Mesodermal cell (in vitro differentiated cells): ENCODE results near the gene CD34.

Source experiments
- H3K27ac ChIP-seq: 2 replicates; pipeline ENCODE4 v1.7.0; 2013; ENCODE audit warnings: mild to moderate bottlenecking, low read depth, low read length, moderate library complexity; ENCODE audit not compliant: severe bottlenecking
- H3K36me3 ChIP-seq: 2 replicates; pipeline ENCODE4 v1.7.1; 2013; ENCODE audit warnings: mild to moderate bottlenecking, low read length, moderate library complexity; ENCODE audit not compliant: control insufficient read depth, insufficient read depth
- H3K4me1 ChIP-seq: one replicate; pipeline ENCODE4 v1.7.1; 2013; ENCODE audit warnings: mild to moderate bottlenecking, low read length; ENCODE audit not compliant: insufficient read depth, control insufficient read depth, poor library complexity, severe bottlenecking
- H3K4me3 ChIP-seq: 2 replicates; pipeline ENCODE4 v1.7.0; 2013; ENCODE audit warnings: low read length, control low read depth, mild to moderate bottlenecking; ENCODE audit not compliant: insufficient read depth, poor library complexity, severe bottlenecking; ENCODE audit errors: extremely low read depth
- H3K9me3 ChIP-seq: 2 replicates; pipeline ENCODE4 v1.7.1; 2013; ENCODE audit warnings: mild to moderate bottlenecking, low read length, moderate library complexity; ENCODE audit not compliant: control insufficient read depth
- WGBS, 2 experiments: methylation state at CpG; one replicate each; pipeline ENCODE4 v1.1.5; 2013; ENCODE audit warnings: missing lambda C conversion rate in 2 of 2; ENCODE audit not compliant: insufficient coverage in 2 of 2; 5-methylcytosine and 5-hydroxymethylcytosine counted together

Gene CD34

DNA sequence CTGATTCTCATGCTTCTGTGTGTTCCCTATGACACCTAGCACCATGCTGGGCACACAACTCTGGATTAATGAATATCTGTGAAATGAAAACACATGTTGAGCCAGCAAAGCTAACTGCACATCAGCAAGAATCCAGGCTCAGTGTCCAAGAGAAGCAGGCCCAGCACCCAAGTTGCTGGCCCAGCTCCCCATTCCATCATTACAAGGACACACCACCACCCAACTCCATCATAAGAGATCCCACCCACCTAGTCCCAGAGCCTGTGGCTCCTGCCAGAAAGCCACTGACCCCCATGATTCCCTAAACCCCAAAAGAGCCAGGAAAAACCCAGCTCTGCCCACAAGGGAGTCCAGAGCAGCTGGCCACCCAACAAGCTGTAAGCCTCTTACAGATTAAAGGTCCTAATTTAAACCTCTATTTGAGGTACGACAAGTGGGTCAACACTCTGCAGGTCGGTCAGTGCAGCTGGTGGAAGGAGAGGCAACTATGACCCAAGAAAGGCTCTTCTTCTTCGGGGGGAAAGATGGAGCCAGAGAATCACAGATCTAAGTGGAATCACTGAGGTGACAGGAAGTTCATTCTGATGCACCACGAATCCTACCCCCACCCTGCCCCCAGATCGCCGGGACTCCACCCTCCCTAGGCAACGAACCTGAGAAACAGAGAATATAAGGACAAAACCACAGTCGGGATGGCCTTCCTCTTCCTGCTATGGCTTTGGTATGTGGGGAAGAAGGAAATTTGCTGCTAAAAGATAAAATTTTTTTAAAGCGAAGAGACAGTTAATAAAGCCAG is 58.2 kb downstream of the CD34 start:
- Histone ChIP-seq H3K9me3 (no peaks in the 10 kb centered on the region), H3K4me3 (no peak overlapping the region), H3K27ac (no peak overlapping the region), H3K4me1 (peaks cover 7% of the 10 kb centered on the region), H3K36me3 (no peaks in the 10 kb centered on the region)
- WGBS, 2 experiments, result 79 to 89% methylated on average over 4 of the region's 9 CpGs

DNA sequence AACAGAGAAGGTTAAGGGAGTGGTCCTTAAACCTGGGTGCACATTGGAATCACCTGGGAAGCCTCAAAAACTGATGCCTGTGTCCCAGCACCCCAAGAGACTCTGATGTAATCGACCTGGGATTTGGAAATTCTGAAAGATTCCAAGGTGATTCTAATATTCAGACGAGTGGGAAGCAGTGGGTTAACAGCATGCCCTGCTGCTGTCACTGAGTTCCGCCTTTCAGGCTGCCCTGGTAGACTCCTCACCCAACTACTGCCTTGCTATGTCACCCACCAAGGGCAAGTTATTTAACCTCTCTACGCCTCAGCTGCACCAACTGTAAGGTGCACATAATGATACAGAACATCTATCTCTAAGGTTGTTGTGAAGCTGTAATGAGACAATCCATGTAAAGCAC is 59.2 kb downstream of the CD34 start:
- Histone ChIP-seq H3K4me1 (no peaks in the 10 kb centered on the region), H3K4me3 (no peak overlapping the region)
- WGBS, 2 experiments, result 82 to 100% methylated on average over 1 to 3 of the region's 4 CpGs

DNA sequence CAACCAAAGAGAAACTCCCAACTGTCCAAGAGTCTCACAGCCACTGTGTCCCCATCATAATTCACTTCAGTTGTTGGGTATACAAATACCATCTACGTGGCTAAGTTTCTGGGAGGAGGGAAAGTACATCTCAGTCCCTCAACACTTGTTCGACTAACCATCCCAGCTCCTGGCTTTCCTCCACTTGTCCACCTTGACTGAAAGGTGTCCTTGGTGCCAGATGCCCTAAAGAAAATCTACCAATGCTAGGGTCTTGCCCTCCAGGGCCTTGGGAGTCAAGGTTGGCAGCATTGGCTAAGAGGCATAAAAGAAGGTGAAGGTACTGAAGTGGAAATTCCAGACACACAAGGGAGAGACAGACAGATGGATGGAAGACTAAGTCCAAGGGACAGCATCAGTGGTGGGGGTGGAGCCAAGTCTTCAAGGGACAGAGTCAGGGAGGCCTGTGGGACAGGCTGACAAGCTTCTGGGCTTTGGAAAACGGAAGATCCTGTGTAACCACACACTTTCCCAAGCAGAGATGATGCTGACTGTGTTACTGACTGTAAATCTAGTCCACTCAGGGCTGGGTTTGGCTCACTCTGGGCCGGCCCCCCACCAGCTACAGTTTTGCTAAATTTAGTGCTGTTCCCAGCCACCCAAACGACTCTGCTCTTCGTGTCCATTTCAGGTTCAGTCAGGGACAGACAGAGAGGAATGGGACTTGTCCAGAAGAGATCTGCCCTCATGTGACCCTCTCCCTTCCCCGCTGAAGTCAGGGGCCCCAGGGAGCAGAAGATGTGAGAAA is 60.1 kb downstream of the CD34 start:
- no peaks in the 10 kb centered on the region for H3K9me3 ChIP-seq
- H3K4me3 ChIP-seq, result no peak overlapping the region
- H3K27ac ChIP-seq, result no peak overlapping the region
- 91 to 100% methylated on average over 1 to 5 of the region's 7 CpGs for WGBS, 2 experiments
- no peaks in the 10 kb centered on the region for H3K36me3 ChIP-seq
- no peaks in the 10 kb centered on the region for H3K4me1 ChIP-seq

More for the DNA sequence above, 59.2 kb downstream of the CD34 start:
- H3K36me3 ChIP-seq, result no peaks in the 10 kb centered on the region
- H3K9me3 ChIP-seq, result no peaks in the 10 kb centered on the region
- no peak overlapping the region for H3K27ac ChIP-seq

DNA sequence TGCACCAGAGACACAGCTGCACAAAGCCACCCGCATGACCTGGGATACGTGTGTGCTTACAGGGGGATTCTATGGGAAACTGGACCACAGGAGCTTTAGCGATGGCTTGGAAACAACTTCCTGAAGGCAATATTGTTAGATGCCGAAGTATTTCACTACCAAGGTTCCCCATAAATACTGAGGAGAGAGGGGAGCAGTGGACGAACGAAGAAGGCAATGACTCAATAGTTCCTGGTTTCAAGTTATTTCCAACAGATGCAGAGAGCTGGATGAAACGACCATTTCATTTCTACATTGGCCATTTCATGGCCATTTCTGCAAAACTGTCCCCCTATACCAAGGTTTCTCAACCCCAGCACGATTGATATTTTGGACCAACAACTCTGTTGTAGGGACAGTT is 61.3 kb downstream of the CD34 start:
- Histone ChIP-seq H3K27ac (no peak overlapping the region), H3K4me3 (no peak overlapping the region), H3K4me1 (no peaks in the 10 kb centered on the region), H3K9me3 (no peaks in the 10 kb centered on the region), H3K36me3 (no peaks in the 10 kb centered on the region)
- WGBS, 2 experiments, result 82 to 91% methylated on average over 3 to 5 of the region's 8 CpGs

DNA sequence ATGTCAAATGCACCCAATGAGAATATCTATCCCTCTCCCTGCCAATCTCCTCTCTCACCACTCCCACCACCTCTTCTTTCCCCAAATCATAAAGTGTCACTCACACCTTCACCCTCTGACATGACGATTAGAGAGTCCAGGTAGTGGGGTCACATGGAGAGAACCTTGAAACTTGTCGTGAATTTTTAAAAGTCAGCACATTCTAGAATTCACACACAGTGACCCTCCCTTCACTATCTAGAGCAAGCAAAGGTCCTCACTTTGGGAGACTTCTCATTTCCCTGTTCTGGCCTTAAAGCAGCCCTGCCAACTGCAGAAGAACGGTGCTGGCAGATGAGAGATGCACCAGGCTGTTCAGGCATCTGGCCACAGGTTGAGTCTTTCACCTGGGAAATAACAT is 61.9 kb downstream of the CD34 start:
- H3K9me3 ChIP-seq, result no peaks in the 10 kb centered on the region
- no peak overlapping the region for H3K4me3 ChIP-seq
- H3K27ac ChIP-seq, result no peak overlapping the region
- H3K4me1 ChIP-seq, result no peaks in the 10 kb centered on the region
- WGBS, 2 experiments, result 84 to 100% methylated on average over 3 of the region's 3 CpGs
- no peaks in the 10 kb centered on the region for H3K36me3 ChIP-seq

DNA sequence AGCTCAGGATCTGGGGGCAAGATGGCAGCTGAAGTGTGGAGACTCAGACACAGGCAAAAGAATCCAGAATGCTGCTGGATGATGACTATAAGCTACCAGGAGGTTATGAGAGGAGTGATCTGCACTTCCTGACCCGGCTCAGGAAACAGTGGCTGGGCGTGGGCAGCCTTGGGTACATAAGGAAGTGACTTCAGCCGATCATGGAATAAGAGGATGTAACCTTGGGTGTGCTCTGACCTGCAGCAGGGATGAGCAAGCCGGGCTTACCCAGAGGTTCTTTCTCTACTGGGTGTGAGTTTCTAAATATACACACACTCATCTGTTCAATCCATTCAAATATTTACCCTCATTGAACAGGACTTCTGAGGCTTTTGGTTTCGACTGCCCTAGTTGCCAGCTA is 62.7 kb downstream of the CD34 start:
- Histone ChIP-seq H3K9me3 (no peaks in the 10 kb centered on the region), H3K4me1 (no peaks in the 10 kb centered on the region), H3K36me3 (no peaks in the 10 kb centered on the region), H3K27ac (no peak overlapping the region), H3K4me3 (no peak overlapping the region)
- 84% methylated on average over 5 of the region's 5 CpGs; no CpG with 5 or more reads in 1 of the 2 experiments for WGBS, 2 experiments

DNA sequence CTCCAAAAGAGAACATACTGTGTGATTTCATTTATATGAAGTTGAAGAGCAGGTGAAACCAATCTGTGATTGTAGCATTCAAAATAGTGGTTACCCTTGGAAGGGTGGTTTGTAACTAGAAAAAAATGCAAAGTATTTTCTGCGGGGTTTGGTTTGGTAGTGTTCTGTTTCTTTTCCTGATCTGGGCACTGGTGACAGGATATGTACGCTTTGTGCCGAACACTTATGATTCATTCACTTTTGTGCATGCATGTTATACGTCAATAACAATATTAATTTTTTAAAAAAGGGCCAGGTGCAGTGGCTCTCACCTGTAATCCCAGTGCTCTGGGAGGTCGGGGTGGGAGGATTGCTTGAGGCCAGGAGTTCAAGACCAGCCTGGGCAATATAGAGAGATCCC is 63.8 kb downstream of the CD34 start:
- Histone ChIP-seq H3K9me3 (no peaks in the 10 kb centered on the region), H3K4me3 (no peak overlapping the region), H3K27ac (no peak overlapping the region), H3K36me3 (no peaks in the 10 kb centered on the region), H3K4me1 (no peaks in the 10 kb centered on the region)
- 94 to 100% methylated on average over 2 to 3 of the region's 5 CpGs for WGBS, 2 experiments

DNA sequence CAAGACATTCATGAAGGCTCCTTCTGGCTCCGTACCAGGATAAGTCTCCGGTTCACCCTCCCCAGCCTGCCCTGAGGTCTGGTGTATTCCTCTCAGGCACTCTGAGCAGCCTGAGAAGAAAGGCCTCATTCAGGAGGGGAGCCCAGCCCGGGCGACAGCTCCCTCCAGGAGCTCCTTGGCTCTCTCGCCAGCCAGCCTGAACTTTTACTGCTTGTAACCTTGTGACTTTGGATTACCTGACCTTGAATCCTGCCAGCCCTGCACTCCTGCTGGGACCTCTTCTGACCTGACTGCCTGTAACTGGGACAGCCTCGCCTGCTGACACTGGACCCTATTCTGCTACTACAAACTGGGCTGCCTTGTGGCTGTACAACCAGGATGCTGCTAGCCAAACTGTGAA is 65.8 kb downstream of the CD34 start:
- no peaks in the 10 kb centered on the region for H3K4me1 ChIP-seq
- no peaks in the 10 kb centered on the region for H3K36me3 ChIP-seq
- no peaks in the 10 kb centered on the region for H3K9me3 ChIP-seq
- H3K27ac ChIP-seq, result no peak overlapping the region
- WGBS, 2 experiments, result 91% methylated on average over 6 of the region's 6 CpGs
- H3K4me3 ChIP-seq, result no peak overlapping the region

DNA sequence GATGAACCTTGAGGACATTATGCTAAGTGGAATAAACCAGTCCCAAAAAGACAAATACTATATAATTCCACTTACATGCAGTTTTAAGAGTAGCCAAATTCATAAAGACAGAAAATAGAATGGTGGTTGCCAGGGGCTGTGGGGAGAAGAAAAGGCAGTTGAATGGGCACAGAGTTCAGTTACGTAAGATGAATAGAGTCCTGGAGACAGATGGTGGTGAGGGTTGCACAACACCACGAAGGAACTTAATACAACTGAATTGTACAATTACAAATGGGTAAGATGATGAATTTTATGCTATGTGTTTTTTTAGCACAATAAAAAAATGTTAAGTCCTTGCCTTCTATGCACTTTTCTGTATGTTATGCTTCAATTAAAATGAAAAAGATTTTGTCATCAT is 66.6 kb downstream of the CD34 start:
- Histone ChIP-seq H3K27ac (no peak overlapping the region), H3K4me3 (no peak overlapping the region), H3K4me1 (no peaks in the 10 kb centered on the region), H3K36me3 (no peaks in the 10 kb centered on the region), H3K9me3 (no peaks in the 10 kb centered on the region)
- no CpG with 5 or more reads among the region's 2 CpGs for WGBS, 2 experiments

DNA sequence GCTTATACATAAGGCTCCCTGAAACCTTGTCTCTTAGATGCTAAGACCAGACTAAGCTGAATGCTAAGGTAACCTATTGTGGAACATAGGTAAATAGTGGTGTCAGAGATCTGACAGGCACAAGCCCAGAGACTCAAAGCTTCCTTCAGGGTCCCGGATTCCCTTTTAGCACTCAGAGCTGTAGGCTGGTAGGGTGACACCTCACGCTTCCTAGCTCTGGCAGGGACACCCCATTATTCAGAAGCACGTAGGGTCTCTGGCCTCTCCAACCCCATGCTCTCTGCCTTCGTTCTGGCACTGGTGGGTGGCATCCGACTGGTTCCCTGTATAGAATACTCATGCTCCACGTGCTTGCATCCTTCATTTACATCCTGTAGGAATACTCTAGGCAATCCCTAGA is 68.4 kb downstream of the CD34 start:
- Histone ChIP-seq H3K4me1 (no peaks in the 10 kb centered on the region), H3K4me3 (no peak overlapping the region), H3K9me3 (no peaks in the 10 kb centered on the region), H3K36me3 (no peaks in the 10 kb centered on the region), H3K27ac (no peak overlapping the region)
- 92% methylated on average over 3 of the region's 6 CpGs for WGBS, 2 experiments

DNA sequence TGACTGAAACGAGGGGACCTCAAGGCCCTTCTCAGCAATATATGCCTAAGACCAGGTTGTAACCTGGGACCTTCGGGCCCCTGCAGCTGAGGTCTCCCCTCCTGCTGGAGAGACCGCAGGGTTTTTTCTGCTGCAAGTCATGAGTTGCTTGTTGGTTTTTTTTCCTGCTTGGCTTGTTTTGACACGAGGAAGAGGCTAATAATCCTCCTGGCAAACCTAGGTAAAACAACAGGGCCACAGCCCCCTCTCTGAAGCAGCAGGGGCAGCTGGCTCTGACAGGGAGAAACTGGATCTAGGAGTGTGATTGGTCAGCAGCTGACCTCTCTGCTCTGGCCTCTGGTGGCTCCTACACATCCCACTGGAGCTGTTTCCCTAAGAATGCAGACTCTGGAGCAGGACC is 69.0 kb downstream of the CD34 start:
- H3K4me1 ChIP-seq, result no peaks in the 10 kb centered on the region
- no peaks in the 10 kb centered on the region for H3K9me3 ChIP-seq
- no peak overlapping the region for H3K4me3 ChIP-seq
- no peak overlapping the region for H3K27ac ChIP-seq
- 86 to 89% methylated on average over 2 to 3 of the region's 4 CpGs for WGBS, 2 experiments
- no peaks in the 10 kb centered on the region for H3K36me3 ChIP-seq
